Measurements from ENCODE around the gene ZNF804A. TPM values are rescaled to one million over a fixed set of nuclear protein-coding genes. Genes with fewer than 3 reads are reported as not detected.

The ZNF804A gene
- total RNA-seq, 1 donor from 2014 or later = 0.32 TPM

DNA sequence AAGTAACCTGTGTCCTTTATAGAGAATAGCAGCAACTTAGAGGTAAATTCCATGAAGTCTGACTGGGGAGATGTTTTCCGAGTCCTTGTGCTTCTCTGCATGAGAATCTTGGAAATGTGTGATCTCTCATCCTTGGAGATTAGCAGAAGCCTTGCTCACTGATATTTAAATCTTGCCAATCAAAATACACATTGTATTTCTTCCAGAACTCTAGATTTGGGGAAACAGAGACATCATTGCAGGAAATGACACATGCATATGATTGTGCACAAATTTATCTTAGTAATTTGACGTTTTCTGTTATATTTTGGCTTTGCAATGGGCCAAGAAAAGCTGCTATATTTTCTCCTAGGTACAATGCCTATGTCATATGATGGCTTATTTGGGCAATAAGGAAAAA, 182.6 kb downstream of the ZNF804A start:
- Mint-ChIP-seq H3K36me3 (ENCODE audit: low read depth, unreplicated experiment) (no peaks in the 10 kb centered on the region), H3K27ac (ENCODE audit: unreplicated experiment) (no peak overlapping the region), H3K9me3 (ENCODE audit: unreplicated experiment) (no peaks in the 10 kb centered on the region), H3K4me1 (ENCODE audit: low read depth, unreplicated experiment) (no peaks in the 10 kb centered on the region), H3K27me3 (ENCODE audit: low read depth, unreplicated experiment) (no peaks in the 10 kb centered on the region), H3K4me3 (ENCODE audit: unreplicated experiment) (no peak overlapping the region)
- no peak overlapping the region for H2AFZ ChIP-seq (ENCODE audit: low read depth, low read length)
- no peak for FAIRE-seq
- no peak overlapping the region for H3K4me3 ChIP-seq (ENCODE audit: insufficient read depth, low read depth, low read length)
- no peaks in the 10 kb centered on the region for H3K36me3 ChIP-seq (ENCODE audit: insufficient read depth, low read length)
- no peak overlapping the region for H3K9ac ChIP-seq (ENCODE audit: low read length)
- H3K79me2 ChIP-seq (ENCODE audit: insufficient read depth, low read length) = no peaks in the 10 kb centered on the region
- H3K27ac ChIP-seq (ENCODE audit: low read depth, low read length) = no peak overlapping the region
- H3K4me1 ChIP-seq (ENCODE audit: insufficient read depth, low read length) = no peaks in the 10 kb centered on the region
- H3K9me3 ChIP-seq (ENCODE audit: insufficient read depth, low read depth, low read length) = no peaks in the 10 kb centered on the region
- no peaks in the 10 kb centered on the region for H3K27me3 ChIP-seq (ENCODE audit: insufficient read depth, low read length)
- TF ChIP-seq, protein P1, sequence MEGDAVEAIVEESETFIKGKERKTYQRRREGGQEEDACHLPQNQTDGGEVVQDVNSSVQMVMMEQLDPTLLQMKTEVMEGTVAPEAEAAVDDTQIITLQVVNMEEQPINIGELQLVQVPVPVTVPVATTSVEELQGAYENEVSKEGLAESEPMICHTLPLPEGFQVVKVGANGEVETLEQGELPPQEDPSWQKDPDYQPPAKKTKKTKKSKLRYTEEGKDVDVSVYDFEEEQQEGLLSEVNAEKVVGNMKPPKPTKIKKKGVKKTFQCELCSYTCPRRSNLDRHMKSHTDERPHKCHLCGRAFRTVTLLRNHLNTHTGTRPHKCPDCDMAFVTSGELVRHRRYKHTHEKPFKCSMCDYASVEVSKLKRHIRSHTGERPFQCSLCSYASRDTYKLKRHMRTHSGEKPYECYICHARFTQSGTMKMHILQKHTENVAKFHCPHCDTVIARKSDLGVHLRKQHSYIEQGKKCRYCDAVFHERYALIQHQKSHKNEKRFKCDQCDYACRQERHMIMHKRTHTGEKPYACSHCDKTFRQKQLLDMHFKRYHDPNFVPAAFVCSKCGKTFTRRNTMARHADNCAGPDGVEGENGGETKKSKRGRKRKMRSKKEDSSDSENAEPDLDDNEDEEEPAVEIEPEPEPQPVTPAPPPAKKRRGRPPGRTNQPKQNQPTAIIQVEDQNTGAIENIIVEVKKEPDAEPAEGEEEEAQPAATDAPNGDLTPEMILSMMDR (IDR thresholded peaks at IDR 0.05; ENCODE audit: insufficient read depth, low read depth, low read length) = no peak
- no peaks in the 10 kb centered on the region for H4K20me1 ChIP-seq (ENCODE audit: insufficient read depth, low read length)
- no peak for DNase-seq (ENCODE audit: low read depth)
- H3K4me2 ChIP-seq (ENCODE audit: low read length) = no peak overlapping the region

DNA sequence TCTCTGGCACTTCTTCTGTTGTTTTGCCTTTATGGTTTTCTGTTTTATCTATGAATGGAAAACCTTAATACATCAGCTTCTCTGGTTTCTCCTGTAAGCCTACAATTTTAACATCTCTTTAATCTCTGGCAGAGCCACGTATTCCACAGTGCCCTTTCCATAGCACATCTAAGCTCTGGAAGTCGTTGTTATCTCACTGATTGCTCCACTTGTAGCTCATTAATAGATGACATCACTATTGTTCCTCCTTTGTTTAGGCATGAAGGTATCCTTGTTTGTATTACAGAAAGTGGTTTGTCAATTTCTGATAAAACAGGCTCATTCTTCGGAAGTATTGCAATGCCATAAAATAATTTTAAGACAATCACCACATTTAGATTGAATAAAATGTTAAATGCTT, 185.2 kb downstream of the ZNF804A start:
- Histone ChIP-seq H3K4me1 (ENCODE audit: insufficient read depth, low read length) (no peaks in the 10 kb centered on the region), H3K79me2 (ENCODE audit: insufficient read depth, low read length) (no peaks in the 10 kb centered on the region), H2AFZ (ENCODE audit: low read depth, low read length) (no peak overlapping the region), H3K9me3 (ENCODE audit: insufficient read depth, low read depth, low read length) (no peaks in the 10 kb centered on the region), H4K20me1 (ENCODE audit: insufficient read depth, low read length) (no peaks in the 10 kb centered on the region), H3K27ac (ENCODE audit: low read depth, low read length) (no peak overlapping the region), H3K36me3 (ENCODE audit: insufficient read depth, low read length) (no peaks in the 10 kb centered on the region), H3K4me3 (ENCODE audit: insufficient read depth, low read depth, low read length) (no peak overlapping the region), H3K9ac (ENCODE audit: low read length) (no peak overlapping the region), H3K4me2 (ENCODE audit: low read length) (no peak overlapping the region), H3K27me3 (ENCODE audit: insufficient read depth, low read length) (no peaks in the 10 kb centered on the region)
- no peaks in the 10 kb centered on the region for H3K4me1 Mint-ChIP-seq (ENCODE audit: low read depth, unreplicated experiment)
- no peak for TF ChIP-seq EZH2 (IDR thresholded peaks at IDR 0.05; ENCODE audit: insufficient read depth, low read length)
- TF ChIP-seq, protein P1 (IDR thresholded peaks at IDR 0.05; ENCODE audit: insufficient read depth, low read depth, low read length) = no peak
- H3K27ac Mint-ChIP-seq (ENCODE audit: unreplicated experiment) = no peak overlapping the region
- no peak overlapping the region for H3K4me3 Mint-ChIP-seq (ENCODE audit: unreplicated experiment)
- FAIRE-seq = no peak
- H3K27me3 Mint-ChIP-seq (ENCODE audit: low read depth, unreplicated experiment) = no peaks in the 10 kb centered on the region
- H3K36me3 Mint-ChIP-seq (ENCODE audit: low read depth, unreplicated experiment) = no peaks in the 10 kb centered on the region
- H3K9me3 Mint-ChIP-seq (ENCODE audit: unreplicated experiment) = no peaks in the 10 kb centered on the region
- no peak for DNase-seq (ENCODE audit: low read depth)

DNA sequence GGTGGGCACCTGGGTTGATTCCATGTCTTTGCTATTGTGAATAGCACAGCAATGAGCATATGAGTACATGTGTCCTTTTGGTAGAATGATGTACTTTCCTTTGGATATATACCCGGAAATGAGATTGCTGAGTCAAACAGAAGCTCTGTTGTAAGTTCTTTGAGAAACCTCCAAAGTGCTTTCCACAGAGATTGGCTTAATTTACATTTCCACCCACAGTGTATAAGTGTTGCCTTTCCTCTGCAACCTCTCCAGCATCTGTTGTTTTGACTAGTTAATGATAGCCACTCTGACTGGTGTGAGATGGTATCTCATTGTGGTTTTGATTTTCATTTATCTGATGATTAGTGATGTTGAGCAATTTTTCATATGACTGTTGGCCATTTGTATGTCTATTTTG, 194.8 kb downstream of the ZNF804A start:
- Mint-ChIP-seq H3K9me3 (ENCODE audit: unreplicated experiment) (peaks cover 2% of the 10 kb centered on the region), H3K36me3 (ENCODE audit: low read depth, unreplicated experiment) (no peaks in the 10 kb centered on the region), H3K27ac (ENCODE audit: unreplicated experiment) (no peak overlapping the region), H3K4me1 (ENCODE audit: low read depth, unreplicated experiment) (no peaks in the 10 kb centered on the region), H3K27me3 (ENCODE audit: low read depth, unreplicated experiment) (no peaks in the 10 kb centered on the region), H3K4me3 (ENCODE audit: unreplicated experiment) (no peak overlapping the region)
- no peaks in the 10 kb centered on the region for H3K4me1 ChIP-seq (ENCODE audit: insufficient read depth, low read length)
- H3K9me3 ChIP-seq (ENCODE audit: insufficient read depth, low read depth, low read length) = no peaks in the 10 kb centered on the region
- no peaks in the 10 kb centered on the region for H4K20me1 ChIP-seq (ENCODE audit: insufficient read depth, low read length)
- DNase-seq (ENCODE audit: low read depth) = peak; percentile 50
- no peak overlapping the region for H3K9ac ChIP-seq (ENCODE audit: low read length)
- no peak overlapping the region for H3K4me3 ChIP-seq (ENCODE audit: insufficient read depth, low read depth, low read length)
- no peak overlapping the region for H3K4me2 ChIP-seq (ENCODE audit: low read length)
- H3K27ac ChIP-seq (ENCODE audit: low read depth, low read length) = no peak overlapping the region
- H3K27me3 ChIP-seq (ENCODE audit: insufficient read depth, low read length) = no peaks in the 10 kb centered on the region
- no peak overlapping the region for H2AFZ ChIP-seq (ENCODE audit: low read depth, low read length)
- TF ChIP-seq, protein P1 (IDR thresholded peaks at IDR 0.05; ENCODE audit: insufficient read depth, low read depth, low read length) = no peak
- H3K79me2 ChIP-seq (ENCODE audit: insufficient read depth, low read length) = no peaks in the 10 kb centered on the region
- FAIRE-seq = no peak
- no peaks in the 10 kb centered on the region for H3K36me3 ChIP-seq (ENCODE audit: insufficient read depth, low read length)

All from astrocyte (in vitro differentiated cells and primary cell).